ENCODE measurements around the gene FABP3. TPM values are rescaled to one million over a fixed set of nuclear protein-coding genes. Genes with fewer than 3 reads are reported as not detected.

Gene FABP3
- total and polyA plus RNA-seq, 2 of the 13 experiments (the other 11 are each of a cell fraction or from before 2014, with no cell fraction given), result 0.21 to 0.24 TPM

DNA sequence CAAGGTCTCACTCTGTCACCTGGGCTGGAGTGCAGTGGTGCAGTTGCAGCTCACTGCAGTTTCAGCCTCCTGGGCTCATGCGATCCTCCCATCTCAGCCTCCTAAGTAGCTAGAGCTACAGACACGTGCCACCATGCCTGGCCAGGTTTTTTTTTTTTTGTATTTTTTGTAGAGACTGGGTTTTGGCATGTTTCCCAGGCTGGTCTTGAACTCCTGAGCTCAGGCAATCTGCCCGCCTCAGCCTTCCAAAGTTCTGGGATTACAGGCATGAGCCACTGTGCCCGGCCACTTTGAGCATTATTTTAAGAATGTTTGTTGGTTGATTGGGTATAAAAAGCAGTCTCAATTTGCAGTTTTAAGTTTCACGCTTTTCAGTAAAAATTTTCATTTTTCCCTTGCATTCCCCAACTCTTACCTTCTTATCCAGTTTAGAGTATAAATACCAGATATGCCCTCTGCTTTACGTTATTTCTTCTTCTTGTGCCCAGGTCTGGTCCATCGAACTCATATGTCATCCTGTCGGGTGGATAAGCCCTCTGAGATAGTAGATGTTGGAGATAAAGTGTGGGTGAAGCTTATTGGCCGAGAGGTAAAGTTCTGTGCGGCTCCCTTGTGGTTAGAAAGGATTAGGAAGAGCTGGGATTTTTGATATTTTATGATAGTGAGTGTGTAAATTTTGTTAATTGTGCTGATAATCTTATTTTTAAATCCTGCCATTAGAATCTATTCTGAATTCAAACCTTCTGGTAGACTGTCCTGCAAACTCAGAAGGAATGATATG, 36.0 kb downstream of the FABP3 start (continued):
- TF ChIP-seq TEAD3 (CRISPR knock-in tag; optimal IDR thresholded peaks at IDR 0.05; ENCODE audit: borderline replicate concordance) (no peak), EP300 (IDR thresholded peaks at IDR 0.05; ENCODE audit: low read depth in 2 of 2, low read length in 2 of 2) (no peak), EP300 (CRISPR knock-in tag; IDR thresholded peaks at IDR 0.05; ENCODE audit: borderline replicate concordance) (no peak), ZNF484 (CRISPR knock-in tag; IDR thresholded peaks at IDR 0.05; ENCODE audit: borderline replicate concordance, low read depth) (no peak), TCF7L2 (IDR thresholded peaks at IDR 0.05; ENCODE audit: low read depth, low read length) (no peak), EEA1 (CRISPR knock-in tag; IDR thresholded peaks at IDR 0.05; ENCODE audit: borderline replicate concordance) (no peak)
- TF ChIP-seq, protein P1, sequence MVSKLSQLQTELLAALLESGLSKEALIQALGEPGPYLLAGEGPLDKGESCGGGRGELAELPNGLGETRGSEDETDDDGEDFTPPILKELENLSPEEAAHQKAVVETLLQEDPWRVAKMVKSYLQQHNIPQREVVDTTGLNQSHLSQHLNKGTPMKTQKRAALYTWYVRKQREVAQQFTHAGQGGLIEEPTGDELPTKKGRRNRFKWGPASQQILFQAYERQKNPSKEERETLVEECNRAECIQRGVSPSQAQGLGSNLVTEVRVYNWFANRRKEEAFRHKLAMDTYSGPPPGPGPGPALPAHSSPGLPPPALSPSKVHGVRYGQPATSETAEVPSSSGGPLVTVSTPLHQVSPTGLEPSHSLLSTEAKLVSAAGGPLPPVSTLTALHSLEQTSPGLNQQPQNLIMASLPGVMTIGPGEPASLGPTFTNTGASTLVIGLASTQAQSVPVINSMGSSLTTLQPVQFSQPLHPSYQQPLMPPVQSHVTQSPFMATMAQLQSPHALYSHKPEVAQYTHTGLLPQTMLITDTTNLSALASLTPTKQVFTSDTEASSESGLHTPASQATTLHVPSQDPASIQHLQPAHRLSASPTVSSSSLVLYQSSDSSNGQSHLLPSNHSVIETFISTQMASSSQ (IDR thresholded peaks at IDR 0.05; ENCODE audit: low read depth), result no peak
- TF ChIP-seq, protein P1 (CRISPR knock-in tag; IDR thresholded peaks at IDR 0.05; ENCODE audit: borderline replicate concordance), result no peak
- TF ChIP-seq, protein P2, sequence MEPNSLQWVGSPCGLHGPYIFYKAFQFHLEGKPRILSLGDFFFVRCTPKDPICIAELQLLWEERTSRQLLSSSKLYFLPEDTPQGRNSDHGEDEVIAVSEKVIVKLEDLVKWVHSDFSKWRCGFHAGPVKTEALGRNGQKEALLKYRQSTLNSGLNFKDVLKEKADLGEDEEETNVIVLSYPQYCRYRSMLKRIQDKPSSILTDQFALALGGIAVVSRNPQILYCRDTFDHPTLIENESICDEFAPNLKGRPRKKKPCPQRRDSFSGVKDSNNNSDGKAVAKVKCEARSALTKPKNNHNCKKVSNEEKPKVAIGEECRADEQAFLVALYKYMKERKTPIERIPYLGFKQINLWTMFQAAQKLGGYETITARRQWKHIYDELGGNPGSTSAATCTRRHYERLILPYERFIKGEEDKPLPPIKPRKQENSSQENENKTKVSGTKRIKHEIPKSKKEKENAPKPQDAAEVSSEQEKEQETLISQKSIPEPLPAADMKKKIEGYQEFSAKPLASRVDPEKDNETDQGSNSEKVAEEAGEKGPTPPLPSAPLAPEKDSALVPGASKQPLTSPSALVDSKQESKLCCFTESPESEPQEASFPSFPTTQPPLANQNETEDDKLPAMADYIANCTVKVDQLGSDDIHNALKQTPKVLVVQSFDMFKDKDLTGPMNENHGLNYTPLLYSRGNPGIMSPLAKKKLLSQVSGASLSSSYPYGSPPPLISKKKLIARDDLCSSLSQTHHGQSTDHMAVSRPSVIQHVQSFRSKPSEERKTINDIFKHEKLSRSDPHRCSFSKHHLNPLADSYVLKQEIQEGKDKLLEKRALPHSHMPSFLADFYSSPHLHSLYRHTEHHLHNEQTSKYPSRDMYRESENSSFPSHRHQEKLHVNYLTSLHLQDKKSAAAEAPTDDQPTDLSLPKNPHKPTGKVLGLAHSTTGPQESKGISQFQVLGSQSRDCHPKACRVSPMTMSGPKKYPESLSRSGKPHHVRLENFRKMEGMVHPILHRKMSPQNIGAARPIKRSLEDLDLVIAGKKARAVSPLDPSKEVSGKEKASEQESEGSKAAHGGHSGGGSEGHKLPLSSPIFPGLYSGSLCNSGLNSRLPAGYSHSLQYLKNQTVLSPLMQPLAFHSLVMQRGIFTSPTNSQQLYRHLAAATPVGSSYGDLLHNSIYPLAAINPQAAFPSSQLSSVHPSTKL (CRISPR knock-in tag; IDR thresholded peaks at IDR 0.05), result no peak
- TF ChIP-seq, protein P3, sequence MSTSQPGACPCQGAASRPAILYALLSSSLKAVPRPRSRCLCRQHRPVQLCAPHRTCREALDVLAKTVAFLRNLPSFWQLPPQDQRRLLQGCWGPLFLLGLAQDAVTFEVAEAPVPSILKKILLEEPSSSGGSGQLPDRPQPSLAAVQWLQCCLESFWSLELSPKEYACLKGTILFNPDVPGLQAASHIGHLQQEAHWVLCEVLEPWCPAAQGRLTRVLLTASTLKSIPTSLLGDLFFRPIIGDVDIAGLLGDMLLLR (CRISPR knock-in tag; IDR thresholded peaks at IDR 0.05), result no peak
